HepG2 (cell line): ENCODE results near the gene ZBED5. TPM values are rescaled to one million over a fixed set of nuclear protein-coding genes. Genes with fewer than 3 reads are reported as not detected.

Experiments
- MAFG ChIP-seq: sonication (generic); formaldehyde crosslinking; IDR thresholded peaks from 2 replicates; pipeline ENCODE4 v1.5.1; 2020; ENCODE audit warnings: mild to moderate bottlenecking, missing genetic modification reagents
- NFATC3 ChIP-seq: sonication (generic); formaldehyde crosslinking; IDR thresholded peaks from 2 replicates; pipeline ENCODE4 v1.5.1; 2020; ENCODE audit warnings: mild to moderate bottlenecking, missing genetic modification reagents
- NR2C2 ChIP-seq: sonication (generic); formaldehyde crosslinking; IDR thresholded peaks from 2 replicates; pipeline ENCODE4 v1.4.0; 2020; ENCODE audit warnings: missing genetic modification reagents, mild to moderate bottlenecking, moderate library complexity, borderline replicate concordance
- RARA ChIP-seq: IDR thresholded peaks from 2 replicates; pipeline ENCODE4 v1.6.1; 2016; ENCODE audit warnings: missing genetic modification reagents, missing compliant biosample characterization
- THRA ChIP-seq: sonication (generic); formaldehyde crosslinking; IDR thresholded peaks from 2 replicates; pipeline ENCODE4 v1.4.0; 2020; ENCODE audit warnings: missing genetic modification reagents, borderline replicate concordance
- XRCC5 ChIP-seq: fragments of 200-400 bp; formaldehyde crosslinking; optimal IDR thresholded peaks from 2 replicates; pipeline ENCODE3; 2017; ENCODE audit warnings: mild to moderate bottlenecking, low read length
- ZBTB21 ChIP-seq: sonication (generic); formaldehyde crosslinking; IDR thresholded peaks from 2 replicates; pipeline ENCODE4 v1.4.0; 2020; ENCODE audit warnings: missing genetic modification reagents
- ZFP62 ChIP-seq: sonication (generic); formaldehyde crosslinking; IDR thresholded peaks from 2 replicates; pipeline ENCODE4 v1.4.0; 2020; ENCODE audit warnings: missing genetic modification reagents
- ZNF30 ChIP-seq: sonication (generic); formaldehyde crosslinking; IDR thresholded peaks from 2 replicates; pipeline ENCODE4 v1.5.0; 2020; ENCODE audit warnings: mild to moderate bottlenecking, missing genetic modification reagents
- ZNF503 ChIP-seq: sonication (generic); formaldehyde crosslinking; IDR thresholded peaks from 2 replicates; pipeline ENCODE4 v1.4.0; 2020; ENCODE audit warnings: missing genetic modification reagents
- ZNF619 ChIP-seq: sonication (generic); formaldehyde crosslinking; IDR thresholded peaks from 2 replicates; pipeline ENCODE4 v1.4.0; 2020; ENCODE audit warnings: mild to moderate bottlenecking, missing genetic modification reagents
- ZNF747 ChIP-seq: sonication (generic); formaldehyde crosslinking; IDR thresholded peaks from 2 replicates; pipeline ENCODE4 v1.8.1; 2023; ENCODE audit warnings: missing genetic modification reagents, mild to moderate bottlenecking, borderline replicate concordance
- polyA plus RNA-seq, 8 experiments: library from polyadenylated mRNA; depleted of rRNA in 3 of 8; stranded (reverse) in 7 of 8; unstranded in 1 of 8; fragments of >200 nt; fragmentation: Illumina TruSeq in 4 of 8; extraction: Trizol in 4 of 8; gene quantifications; 2 replicates each; pipeline versions ENCODE4 v1.2.1 to v1.2.3, GENCODE V29; 2011 to 2016; ENCODE audit warnings: low read depth in 4 of 8, missing spikeins in 1 of 8, mixed read lengths in 1 of 8; ENCODE audit not compliant: insufficient read depth in 1 of 8
- total RNA-seq, 5 experiments: library from RNA; depleted of rRNA; stranded (reverse); fragments of >200 nt; fragmentation: Illumina TruSeq; extraction: Trizol; gene quantifications; 2 replicates each; pipeline ENCODE4 v1.2.3, GENCODE V29; 2016; ENCODE audit warnings: low read depth in 1 of 5
- TF ChIP-seq, protein P1 (sequence below): sonication (generic); formaldehyde crosslinking; IDR thresholded peaks from 2 replicates; pipeline ENCODE4 v1.8.0; 2022; ENCODE audit warnings: mild to moderate bottlenecking, missing genetic modification reagents
- TF ChIP-seq, protein P2 (sequence below): sonication (generic); formaldehyde crosslinking; IDR thresholded peaks from 2 replicates; pipeline ENCODE4 v1.4.0; 2020; ENCODE audit warnings: low read depth, missing genetic modification reagents
- TF ChIP-seq, protein P3 (sequence below): sonication (generic); formaldehyde crosslinking; IDR thresholded peaks from 2 replicates; pipeline ENCODE4 v1.8.0; 2022; ENCODE audit warnings: missing genetic modification reagents, mild to moderate bottlenecking, borderline replicate concordance

The ZBED5 gene
- total and polyA plus RNA-seq, 2 of the 13 experiments (the other 11 are each of a cell fraction or from before 2014, with no cell fraction given), result 18.2 to 38.6 TPM

DNA sequence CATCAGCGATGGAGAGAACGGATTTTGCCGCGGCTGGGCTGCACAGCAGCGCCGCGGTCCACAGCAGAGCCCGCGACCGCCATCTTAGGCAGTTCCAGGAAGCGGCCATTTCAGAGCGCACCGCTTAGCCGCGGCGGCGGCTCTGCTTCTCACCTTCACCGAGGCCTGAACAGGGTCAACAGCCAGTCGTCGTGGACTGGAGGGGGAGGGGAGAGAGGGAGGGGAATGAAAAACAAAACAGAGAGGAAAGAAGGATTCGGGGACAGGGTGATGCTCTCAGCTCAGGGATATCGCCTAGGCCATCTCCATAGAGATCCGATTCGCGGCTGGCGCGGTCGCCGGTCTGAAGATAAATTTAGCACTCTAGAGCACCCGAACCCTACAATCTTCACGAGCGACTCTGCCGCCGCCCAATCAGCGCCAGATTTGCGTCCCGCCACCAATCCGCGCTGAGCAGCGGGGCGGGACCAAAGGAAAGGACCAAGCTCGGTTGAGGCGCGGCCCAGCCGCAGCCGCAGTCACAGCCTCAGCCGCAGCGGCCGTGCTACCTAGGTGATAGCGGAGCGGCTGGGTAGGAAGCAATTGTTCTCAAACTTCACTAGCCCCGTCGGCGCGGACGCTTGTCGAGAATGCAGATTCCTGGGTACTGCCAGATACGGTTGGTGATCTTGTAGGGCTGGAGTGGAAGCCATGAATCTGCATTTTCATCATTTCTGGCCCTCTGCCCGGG lies at the start of gene ZBED5 (continued):
- TF ChIP-seq XRCC5, result no peak
- TF ChIP-seq THRA (CRISPR knock-in tag), result no peak; the same call in 1 of the 2 replicates
- peak; percentile 25; the same call in 1 of the 2 replicates for TF ChIP-seq ZNF30
- no peak for TF ChIP-seq ZBTB21 (CRISPR knock-in tag)
- 0 out of 2 replicates have a peak, but pooled peaks have one; percentile 37 for TF ChIP-seq ZNF747
- peak; percentile 2; the same call in 1 of the 2 replicates for TF ChIP-seq NR2C2
- no peak for TF ChIP-seq ZFP62
- TF ChIP-seq, protein P1, sequence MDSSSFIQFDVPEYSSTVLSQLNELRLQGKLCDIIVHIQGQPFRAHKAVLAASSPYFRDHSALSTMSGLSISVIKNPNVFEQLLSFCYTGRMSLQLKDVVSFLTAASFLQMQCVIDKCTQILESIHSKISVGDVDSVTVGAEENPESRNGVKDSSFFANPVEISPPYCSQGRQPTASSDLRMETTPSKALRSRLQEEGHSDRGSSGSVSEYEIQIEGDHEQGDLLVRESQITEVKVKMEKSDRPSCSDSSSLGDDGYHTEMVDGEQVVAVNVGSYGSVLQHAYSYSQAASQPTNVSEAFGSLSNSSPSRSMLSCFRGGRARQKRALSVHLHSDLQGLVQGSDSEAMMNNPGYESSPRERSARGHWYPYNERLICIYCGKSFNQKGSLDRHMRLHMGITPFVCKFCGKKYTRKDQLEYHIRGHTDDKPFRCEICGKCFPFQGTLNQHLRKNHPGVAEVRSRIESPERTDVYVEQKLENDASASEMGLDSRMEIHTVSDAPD (CRISPR knock-in tag), result no peak
- TF ChIP-seq ZNF503 (CRISPR knock-in tag), result no peak
- TF ChIP-seq RARA (CRISPR knock-in tag), result no peak
- no peak for TF ChIP-seq ZNF619 (CRISPR knock-in tag)
- TF ChIP-seq, protein P2, sequence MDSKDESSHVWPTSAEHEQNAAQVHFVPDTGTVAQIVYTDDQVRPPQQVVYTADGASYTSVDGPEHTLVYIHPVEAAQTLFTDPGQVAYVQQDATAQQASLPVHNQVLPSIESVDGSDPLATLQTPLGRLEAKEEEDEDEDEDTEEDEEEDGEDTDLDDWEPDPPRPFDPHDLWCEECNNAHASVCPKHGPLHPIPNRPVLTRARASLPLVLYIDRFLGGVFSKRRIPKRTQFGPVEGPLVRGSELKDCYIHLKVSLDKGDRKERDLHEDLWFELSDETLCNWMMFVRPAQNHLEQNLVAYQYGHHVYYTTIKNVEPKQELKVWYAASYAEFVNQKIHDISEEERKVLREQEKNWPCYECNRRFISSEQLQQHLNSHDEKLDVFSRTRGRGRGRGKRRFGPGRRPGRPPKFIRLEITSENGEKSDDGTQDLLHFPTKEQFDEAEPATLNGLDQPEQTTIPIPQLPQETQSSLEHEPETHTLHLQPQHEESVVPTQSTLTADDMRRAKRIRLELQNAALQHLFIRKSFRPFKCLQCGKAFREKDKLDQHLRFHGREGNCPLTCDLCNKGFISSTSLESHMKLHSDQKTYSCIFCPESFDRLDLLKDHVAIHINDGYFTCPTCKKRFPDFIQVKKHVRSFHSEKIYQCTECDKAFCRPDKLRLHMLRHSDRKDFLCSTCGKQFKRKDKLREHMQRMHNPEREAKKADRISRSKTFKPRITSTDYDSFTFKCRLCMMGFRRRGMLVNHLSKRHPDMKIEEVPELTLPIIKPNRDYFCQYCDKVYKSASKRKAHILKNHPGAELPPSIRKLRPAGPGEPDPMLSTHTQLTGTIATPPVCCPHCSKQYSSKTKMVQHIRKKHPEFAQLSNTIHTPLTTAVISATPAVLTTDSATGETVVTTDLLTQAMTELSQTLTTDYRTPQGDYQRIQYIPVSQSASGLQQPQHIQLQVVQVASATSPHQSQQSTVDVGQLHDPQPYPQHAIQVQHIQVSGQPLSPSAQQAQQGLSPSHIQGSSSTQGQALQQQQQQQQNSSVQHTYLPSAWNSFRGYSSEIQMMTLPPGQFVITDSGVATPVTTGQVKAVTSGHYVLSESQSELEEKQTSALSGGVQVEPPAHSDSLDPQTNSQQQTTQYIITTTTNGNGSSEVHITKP (CRISPR knock-in tag), result peak; percentile 37; the same call in 1 of the 2 replicates
- no peak for TF ChIP-seq MAFG (CRISPR knock-in tag)
- TF ChIP-seq, protein P3, sequence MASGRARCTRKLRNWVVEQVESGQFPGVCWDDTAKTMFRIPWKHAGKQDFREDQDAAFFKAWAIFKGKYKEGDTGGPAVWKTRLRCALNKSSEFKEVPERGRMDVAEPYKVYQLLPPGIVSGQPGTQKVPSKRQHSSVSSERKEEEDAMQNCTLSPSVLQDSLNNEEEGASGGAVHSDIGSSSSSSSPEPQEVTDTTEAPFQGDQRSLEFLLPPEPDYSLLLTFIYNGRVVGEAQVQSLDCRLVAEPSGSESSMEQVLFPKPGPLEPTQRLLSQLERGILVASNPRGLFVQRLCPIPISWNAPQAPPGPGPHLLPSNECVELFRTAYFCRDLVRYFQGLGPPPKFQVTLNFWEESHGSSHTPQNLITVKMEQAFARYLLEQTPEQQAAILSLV, result no peak
- TF ChIP-seq NFATC3, result no peak
